SK-N-MC (cell line): ENCODE data around the gene TDP2.
"Not testable (repeated sequence)": the region's sequence is repeated elsewhere in the genome, so short reads cannot be mapped to it uniquely, and the experiment has no call there.

ENCODE experiments used
- DNase-seq: peaks from one replicate; pipeline ENCODE4 v3.0.0-alpha.2; 2011; ENCODE audit warnings: low read depth, low spot score
- H3K27ac ChIP-seq: fragments of 200-600 bp; sonication (generic); 2 replicates; pipeline ENCODE4 v1.5.1; 2016; ENCODE audit warnings: mixed run types
- H3K36me3 ChIP-seq: fragments of 200-600 bp; sonication (generic); 2 replicates; pipeline ENCODE4 v1.6.1; 2017; ENCODE audit warnings: antibody characterized with exemption, low read length, mixed read lengths; ENCODE audit not compliant: insufficient read depth
- H3K4me3 ChIP-seq: fragments of 200-600 bp; sonication (generic); 2 replicates; pipeline ENCODE4 v1.5.1; 2016
- H3K9ac ChIP-seq: fragments of 200-600 bp; sonication (generic); 2 replicates; pipeline ENCODE4 v1.8.0; 2017; ENCODE audit warnings: mixed run types, mixed read lengths; ENCODE audit not compliant: insufficient read length
- H3K9me3 ChIP-seq: fragments of 200-600 bp; sonication (generic); 2 replicates; pipeline ENCODE4 v1.6.1; 2017; ENCODE audit warnings: low read depth, mild to moderate bottlenecking, antibody characterized with exemption, low read length, moderate library complexity, mixed read lengths
- EZH2 ChIP-seq: fragments of 200-600 bp; sonication (generic); IDR thresholded peaks from one replicate; pipeline ENCODE4 v1.6.1; 2017; ENCODE audit warnings: antibody characterized with exemption
- FOXP2 ChIP-seq: optimal IDR thresholded peaks from 2 replicates; pipeline ENCODE3; 2011; ENCODE audit warnings: mild to moderate bottlenecking, moderate library complexity; ENCODE audit not compliant: insufficient read depth; ENCODE audit errors: extremely low read length, control extremely low read depth
- POLR2AphosphoS5 ChIP-seq: IDR thresholded peaks from 2 replicates; pipeline ENCODE4 v1.6.1; 2012; ENCODE audit warnings: mild to moderate bottlenecking, low read depth, low read length, borderline replicate concordance

TDP2 gene

DNA sequence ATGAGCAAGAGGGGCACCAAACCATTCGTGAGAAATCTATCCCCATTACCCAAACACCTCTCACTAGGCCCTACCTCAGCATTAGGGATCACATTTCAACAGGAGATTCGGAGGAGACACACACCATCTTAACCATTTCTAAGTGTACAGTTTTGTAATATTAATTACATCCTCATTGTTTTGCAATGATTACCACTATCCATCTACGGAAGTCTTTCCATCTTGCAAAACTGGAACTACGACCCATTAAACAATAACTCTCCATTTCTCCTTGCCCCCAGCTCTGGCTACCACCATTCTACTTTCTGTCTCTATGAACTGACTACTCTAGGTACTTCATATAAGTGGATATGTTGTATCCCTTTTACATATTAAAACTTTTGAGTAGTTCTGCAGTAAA lies 20.2 kb upstream of the TDP2 start:
- H3K9me3 ChIP-seq: no peaks in the 10 kb centered on the region
- no peak for TF ChIP-seq FOXP2
- no peak for TF ChIP-seq EZH2
- no peak for TF ChIP-seq POLR2AphosphoS5
- no peak for DNase-seq
- no peak overlapping the region for H3K4me3 ChIP-seq
- no peak overlapping the region for H3K9ac ChIP-seq
- H3K27ac ChIP-seq: no peak overlapping the region
- H3K36me3 ChIP-seq: no peaks in the 10 kb centered on the region

DNA sequence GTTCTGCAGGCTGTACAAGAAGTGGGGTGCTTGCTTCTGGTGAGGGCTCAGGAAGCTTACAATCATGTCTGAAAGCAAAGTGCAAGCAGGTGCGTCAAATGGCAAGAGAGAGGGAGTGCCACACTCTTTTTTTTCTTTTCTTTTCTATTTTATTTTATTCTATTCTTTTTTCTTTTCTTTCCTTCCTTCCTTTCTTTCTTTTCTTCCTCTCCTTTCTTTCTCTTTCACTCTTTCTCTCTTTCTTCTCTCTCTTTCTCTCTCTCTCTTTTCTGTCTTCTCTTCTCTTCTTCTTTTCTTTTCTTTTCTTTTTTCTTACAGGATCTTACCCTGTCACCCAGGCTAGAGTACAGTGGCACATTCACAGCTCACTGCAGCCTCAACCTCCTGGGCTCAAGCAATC lies 19.7 kb upstream of the TDP2 start:
- TF ChIP-seq EZH2: no peak
- no peak for TF ChIP-seq POLR2AphosphoS5
- TF ChIP-seq FOXP2: no peak
- Histone ChIP-seq H3K9me3 (no peaks in the 10 kb centered on the region), H3K4me3 (no peak overlapping the region), H3K9ac (no peak overlapping the region), H3K27ac (no peak overlapping the region), H3K36me3 (no peaks in the 10 kb centered on the region)
- DNase-seq: no peak

GRCh38 chr6:24683297-24684296 lies 16.9 kb upstream of the TDP2 start:
- Histone ChIP-seq H3K27ac (peak overlapping the region; percentile 61), H3K36me3 (no peaks in the 10 kb centered on the region), H3K9ac (no peak overlapping the region), H3K9me3 (no peaks in the 10 kb centered on the region), H3K4me3 (peak overlapping the region; percentile 37)
- no peak for TF ChIP-seq FOXP2
- no peak for TF ChIP-seq POLR2AphosphoS5
- no peak for TF ChIP-seq EZH2
- DNase-seq: peak; percentile 37

DNA sequence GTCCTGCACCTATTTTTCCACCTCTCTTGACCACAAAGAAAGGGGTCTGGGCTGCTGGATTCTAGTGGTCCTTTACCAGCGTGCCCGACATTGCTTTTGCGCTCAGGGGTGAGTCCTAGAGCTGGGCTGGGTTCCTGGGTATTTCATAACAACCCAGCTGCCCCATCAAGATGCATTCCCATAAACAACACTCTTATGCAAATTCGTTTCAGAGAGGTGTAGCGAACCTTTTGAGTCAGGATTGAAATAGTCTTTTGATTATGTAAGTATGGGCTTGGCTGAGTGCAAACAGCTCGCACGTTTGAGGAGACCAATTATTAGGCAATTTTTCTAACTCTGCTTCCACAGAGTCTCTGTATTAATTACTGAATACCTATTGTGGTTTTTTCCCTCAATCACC lies 13.9 kb upstream of the TDP2 start:
- DNase-seq: no peak
- TF ChIP-seq FOXP2: no peak
- TF ChIP-seq POLR2AphosphoS5: no peak
- TF ChIP-seq EZH2: no peak
- H3K36me3 ChIP-seq: no peaks in the 10 kb centered on the region
- H3K9me3 ChIP-seq: no peaks in the 10 kb centered on the region
- H3K4me3 ChIP-seq: no peak overlapping the region
- H3K9ac ChIP-seq: no peak overlapping the region
- no peak overlapping the region for H3K27ac ChIP-seq

- not testable (repeated sequence) for DNase-seq, H3K9me3 ChIP-seq, H3K9ac ChIP-seq, H3K27ac ChIP-seq, H3K36me3 ChIP-seq, H3K4me3 ChIP-seq
Observed at GRCh38 chr6:24678792-24679352, 12.2 kb upstream of the TDP2 start.

GRCh38 chr6:24673625-24674024 lies 6.9 kb upstream of the TDP2 start:
- Histone ChIP-seq H3K36me3 (no peaks in the 10 kb centered on the region), H3K9ac (no peak overlapping the region), H3K9me3 (no peaks in the 10 kb centered on the region; the same call in 1 of the 2 replicates), H3K27ac (no peak overlapping the region), H3K4me3 (no peak overlapping the region)
- no peak for DNase-seq
- TF ChIP-seq FOXP2: no peak
- TF ChIP-seq EZH2: no peak
- TF ChIP-seq POLR2AphosphoS5: no peak

DNA sequence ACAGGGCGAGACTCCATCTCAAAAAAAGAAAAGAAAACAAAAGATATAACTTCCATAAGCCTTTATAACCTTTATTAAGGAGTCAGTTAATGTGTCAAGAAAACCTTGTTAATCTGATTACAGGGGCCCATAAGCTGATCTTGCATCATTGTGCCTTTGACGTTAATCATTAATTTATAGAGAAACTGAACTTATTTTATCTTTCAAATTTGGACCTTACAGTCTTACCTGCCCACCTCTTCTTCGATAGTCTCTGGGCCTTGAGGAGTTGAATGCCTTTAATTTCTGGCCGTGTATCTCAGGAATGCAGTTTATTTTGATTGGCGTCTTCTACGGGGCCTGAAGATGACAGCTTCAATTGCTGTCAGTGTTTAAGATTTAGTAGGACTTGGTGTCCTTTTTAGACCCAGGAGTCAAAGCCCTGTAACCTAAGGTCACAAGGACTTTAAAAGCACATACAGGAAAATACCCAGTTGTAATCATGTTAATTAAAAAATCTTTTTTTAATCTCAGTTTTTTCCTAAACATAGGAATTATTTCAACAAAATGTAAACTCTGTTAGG lies 6.0 kb upstream of the TDP2 start:
- no peak overlapping the region for H3K4me3 ChIP-seq
- no peaks in the 10 kb centered on the region; the same call in 1 of the 2 replicates for H3K9me3 ChIP-seq
- H3K9ac ChIP-seq: no peak overlapping the region
- DNase-seq: no peak
- no peak overlapping the region for H3K27ac ChIP-seq
- TF ChIP-seq POLR2AphosphoS5: no peak
- no peak for TF ChIP-seq FOXP2
- no peak for TF ChIP-seq EZH2
- no peaks in the 10 kb centered on the region for H3K36me3 ChIP-seq

DNA sequence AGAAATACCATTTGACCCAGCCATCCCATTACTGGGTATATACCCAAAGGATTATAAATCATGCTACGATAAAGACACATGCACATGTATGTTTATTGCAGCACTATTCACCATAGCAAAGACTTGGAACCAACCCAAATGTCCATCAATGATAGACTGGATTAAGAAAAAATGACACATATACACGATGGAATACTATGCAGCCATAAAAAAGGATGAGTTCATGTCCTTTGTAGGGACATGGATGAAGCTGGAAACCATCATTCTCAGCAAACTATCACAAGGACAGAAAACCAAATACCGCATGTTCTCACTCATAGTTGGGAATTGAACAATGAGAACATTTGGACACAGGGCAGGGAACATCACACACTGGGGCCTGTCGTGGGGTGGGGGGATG lies 4.4 kb upstream of the TDP2 start:
- H3K9me3 ChIP-seq, H3K36me3 ChIP-seq, H3K4me3 ChIP-seq, H3K9ac ChIP-seq, H3K27ac ChIP-seq, DNase-seq: not testable (repeated sequence)

GRCh38 chr6:24670492-24670891 lies 3.8 kb upstream of the TDP2 start:
- not testable (repeated sequence) for H3K36me3 ChIP-seq, H3K4me3 ChIP-seq

More at GRCh38 chr6:24670492-24670891, 3.8 kb upstream of the TDP2 start:
- H3K27ac ChIP-seq, DNase-seq, H3K9ac ChIP-seq, H3K9me3 ChIP-seq: not testable (repeated sequence)
